GM12875 (cell line): ENCODE data around the gene DIP2C.

Experiments
- H3K4me3 ChIP-seq: one replicate; pipeline ENCODE4 v1.5.1; 2011; ENCODE audit warnings: low read depth, low read length, control low read depth
- CTCF ChIP-seq: IDR thresholded peaks from 2 replicates; pipeline ENCODE4 v1.5.1; 2011; ENCODE audit warnings: low read depth, mild to moderate bottlenecking, control low read depth, inconsistent platforms, low read length, moderate library complexity, borderline replicate concordance; ENCODE audit not compliant: insufficient read depth

Gene DIP2C

GRCh38 chr10:282294-283139 lies 407.0 kb downstream of the DIP2C start:
- H3K4me3 ChIP-seq = no peak overlapping the region
- TF ChIP-seq CTCF = no peak

GRCh38 chr10:279655-280054 lies 409.8 kb downstream of the DIP2C start:
- no peak overlapping the region for H3K4me3 ChIP-seq
- TF ChIP-seq CTCF = no peak

- TF ChIP-seq CTCF = no peak
- H3K4me3 ChIP-seq = no peak overlapping the region
Observed at GRCh38 chr10:279232-279631, 410.2 kb downstream of the DIP2C start.

GRCh38 chr10:278707-279106 lies 410.8 kb downstream of the DIP2C start:
- no peak overlapping the region for H3K4me3 ChIP-seq
- no peak for TF ChIP-seq CTCF

- TF ChIP-seq CTCF = no peak
- H3K4me3 ChIP-seq = no peak overlapping the region
Observed at GRCh38 chr10:277963-278362, 411.5 kb downstream of the DIP2C start.

- no peak for TF ChIP-seq CTCF
- no peak overlapping the region for H3K4me3 ChIP-seq
Observed at GRCh38 chr10:275680-276079, 413.8 kb downstream of the DIP2C start.

- no peak for TF ChIP-seq CTCF
Observed at GRCh38 chr10:274866-275265, 414.6 kb downstream of the DIP2C start.

More at GRCh38 chr10:274866-275265, 414.6 kb downstream of the DIP2C start:
- H3K4me3 ChIP-seq = no peak overlapping the region
